RWPE2 (cell line): ENCODE results near the gene DCX.

ENCODE experiments used
- ATAC-seq: fragments of 200-7000 bp; cut with Tn5 transposase; 3 replicates; pipeline ENCODE4 v1.9.1; 2021; ENCODE audit warnings: low read depth
- DNase-seq: peaks from one replicate; pipeline ENCODE4 v3.0.0-alpha.2; 2020; ENCODE audit warnings: low spot score
- H3K27ac ChIP-seq: fragments of 450-650 bp; 2 replicates; pipeline ENCODE4 v1.5.1; 2017; ENCODE audit warnings: mild to moderate bottlenecking; ENCODE audit not compliant: poor library complexity, severe bottlenecking
- H3K27me3 ChIP-seq: fragments of 250-450 bp; sonication (Bioruptor Pico); 2 replicates; pipeline ENCODE4 v1.5.1; 2021; ENCODE audit warnings: mild to moderate bottlenecking, moderate library complexity; ENCODE audit not compliant: insufficient read depth, poor library complexity, severe bottlenecking
- H3K36me3 ChIP-seq: fragments of 250-450 bp; sonication (Bioruptor Pico); 2 replicates; pipeline ENCODE4 v1.5.1; 2020; ENCODE audit warnings: low read depth, mild to moderate bottlenecking, moderate library complexity
- H3K4me1 ChIP-seq: fragments of 250-450 bp; sonication (Bioruptor Pico); 2 replicates; pipeline ENCODE4 v1.5.1; 2021; ENCODE audit warnings: mild to moderate bottlenecking, moderate library complexity; ENCODE audit not compliant: insufficient read depth, poor library complexity, severe bottlenecking
- H3K4me3 ChIP-seq: fragments of 250-450 bp; sonication (Bioruptor Pico); 2 replicates; pipeline ENCODE4 v1.5.1; 2021; ENCODE audit warnings: mild to moderate bottlenecking, moderate library complexity; ENCODE audit not compliant: severe bottlenecking
- H3K9me3 ChIP-seq: fragments of 250-450 bp; sonication (Bioruptor Pico); 2 replicates; pipeline ENCODE4 v1.5.1; 2021; ENCODE audit warnings: mild to moderate bottlenecking, moderate library complexity; ENCODE audit not compliant: severe bottlenecking
- CTCF ChIP-seq: fragments of 450-650 bp; IDR thresholded peaks from one replicate; pipeline ENCODE4 v1.5.1; 2017; ENCODE audit warnings: mild to moderate bottlenecking, moderate library complexity; ENCODE audit not compliant: poor library complexity, severe bottlenecking

DCX gene

GRCh38 chrX:111363741-111364140 is 48.3 kb downstream of the DCX start:
- no peak overlapping the region for H3K4me3 ChIP-seq
- no peaks in the 10 kb centered on the region for H3K36me3 ChIP-seq
- no peaks in the 10 kb centered on the region for H3K27me3 ChIP-seq
- no peaks in the 10 kb centered on the region for H3K4me1 ChIP-seq
- TF ChIP-seq CTCF = no peak
- H3K27ac ChIP-seq = no peak overlapping the region
- ATAC-seq (no peak), DNase-seq (no peak)
- no peaks in the 10 kb centered on the region for H3K9me3 ChIP-seq

- TF ChIP-seq CTCF = no peak
- no peaks in the 10 kb centered on the region for H3K9me3 ChIP-seq
- H3K4me3 ChIP-seq = no peak overlapping the region
- H3K36me3 ChIP-seq = no peaks in the 10 kb centered on the region
- DNase-seq (no peak), ATAC-seq (no peak)
- no peaks in the 10 kb centered on the region for H3K27me3 ChIP-seq
- no peaks in the 10 kb centered on the region for H3K4me1 ChIP-seq
- no peak overlapping the region for H3K27ac ChIP-seq
Observed at GRCh38 chrX:111361751-111362150, 50.2 kb downstream of the DCX start.

- ATAC-seq = no peak
- no peak overlapping the region for H3K4me3 ChIP-seq
- no peak overlapping the region for H3K27ac ChIP-seq
- TF ChIP-seq CTCF = no peak
- no peaks in the 10 kb centered on the region for H3K9me3 ChIP-seq
- H3K4me1 ChIP-seq = no peaks in the 10 kb centered on the region
- H3K36me3 ChIP-seq = no peaks in the 10 kb centered on the region
- H3K27me3 ChIP-seq = no peaks in the 10 kb centered on the region
- no peak for DNase-seq
Observed at GRCh38 chrX:111360839-111361238, 51.2 kb downstream of the DCX start.

- no peak for TF ChIP-seq CTCF
- no peak for ATAC-seq
Observed at GRCh38 chrX:111355523-111356115, 56.4 kb downstream of the DCX start.

GRCh38 chrX:111354496-111354895 is 57.5 kb downstream of the DCX start:
- Histone ChIP-seq H3K4me1 (no peaks in the 10 kb centered on the region), H3K9me3 (no peaks in the 10 kb centered on the region), H3K4me3 (no peak overlapping the region), H3K36me3 (no peaks in the 10 kb centered on the region), H3K27ac (no peak overlapping the region), H3K27me3 (no peaks in the 10 kb centered on the region)
- no peak for ATAC-seq
- no peak for DNase-seq
- TF ChIP-seq CTCF = no peak

More at GRCh38 chrX:111355523-111356115, 56.4 kb downstream of the DCX start:
- DNase-seq = no peak
- H3K27ac ChIP-seq = no peak overlapping the region
- no peak overlapping the region for H3K4me3 ChIP-seq
- no peaks in the 10 kb centered on the region for H3K9me3 ChIP-seq
- no peaks in the 10 kb centered on the region for H3K27me3 ChIP-seq
- H3K4me1 ChIP-seq = no peaks in the 10 kb centered on the region
- no peaks in the 10 kb centered on the region for H3K36me3 ChIP-seq
